ENCODE measurements around the gene SLC37A1. TPM values are rescaled to one million over a fixed set of nuclear protein-coding genes. Genes with fewer than 3 reads are reported as not detected.

Gene SLC37A1
- total and polyA plus RNA-seq, 9 of the 15 experiments (the other 6 are each of a cell fraction or from before 2014, with no cell fraction given) = 0.06 to 3.4 (median 0.40) TPM

- ChIA-PET POLR2A (interaction anchor here (0.8 to 1.8 kb wide), 2 partner anchors 11 to 66 kb away, joined by 3 to 7 read pairs; partner anchors contain the start of gene UBASH3A), CTCF (ENCODE audit: low intra/inter-chr PET ratio) (no interaction called here)
- Histone ChIP-seq H3K79me2 (ENCODE audit: control insufficient read depth, insufficient read depth, low read length) (no peaks in the 10 kb centered on the region), H4K20me1 (replicated peaks; ENCODE audit: control insufficient read depth, insufficient read depth, low read length) (no peaks in the 10 kb centered on the region), H3K27ac (ENCODE audit: extremely low read depth, low read depth, low read length) (no peak overlapping the region), H3K9me1 (ENCODE audit: control insufficient read depth, insufficient read depth, low read length) (no peaks in the 10 kb centered on the region), H3K4me1 (replicated peaks in 1 of 2; ENCODE audit: control insufficient read depth in 2 of 2, insufficient read depth in 2 of 2, low read length in 2 of 2) (peaks cover 29 to 33% of the 10 kb centered on the region in 2 experiments), H2AFZ (ENCODE audit: low read depth, low read length) (no peak overlapping the region), H3K9me3 (replicated peaks; ENCODE audit: control insufficient read depth, insufficient read depth, low read depth, low read length) (no peaks in the 10 kb centered on the region), H3K9ac (ENCODE audit: insufficient read depth in 1 of 2, low read depth in 2 of 2, low read length in 2 of 2) (no peak overlapping the region), H3K27me3 (ENCODE audit: control insufficient read depth in 2 of 2, insufficient read depth in 2 of 2, low read length in 2 of 2) (peaks cover 21 to 26% of the 10 kb centered on the region in 2 experiments), H3K4me3 (no peak overlapping the region), H3K36me3 (ENCODE audit: control insufficient read depth, insufficient read depth, low read length) (no peaks in the 10 kb centered on the region), H3K4me2 (ENCODE audit: insufficient read depth, low read length) (no peak overlapping the region)
- in situ Hi-C loops (cut with MboI) (loop anchor here (5.0 kb wide), 1 partner anchor 58 kb away; no protein-coding TSS in a partner anchor), intact Hi-C loops (cut with micrococcal nuclease) (loop anchor here (5.0 kb wide), 1 partner anchor 68 kb away; no protein-coding TSS in a partner anchor)
- ATAC-seq (no peak), FAIRE-seq (no peak), DNase-seq (ENCODE audit: extremely low read depth in 1 of 4, low spot score in 3 of 4) (no peak)
- BruUV-seq (replicated peaks) = no TSS peak
- 0% methylated on average over 2 of the region's 2 CpGs for WGBS (ENCODE audit: insufficient coverage, low coverage, missing lambda C conversion rate)
- TF ChIP-seq GTF3C2 (IDR thresholded peaks at IDR 0.05; ENCODE audit: borderline replicate concordance, extremely low read depth, insufficient read length) = no peak
- no peak for TF ChIP-seq CHAMP1 (IDR thresholded peaks at IDR 0.05)
- TF ChIP-seq ZNF282 (CRISPR knock-in tag; IDR thresholded peaks at IDR 0.05) = no peak
- TF ChIP-seq TAF15 (IDR thresholded peaks at IDR 0.05; ENCODE audit: low read depth, low read length) = no peak
- no peak for TF ChIP-seq WHSC1 (IDR thresholded peaks at IDR 0.05; ENCODE audit: low read length)
- no peak for TF ChIP-seq FOS (IDR thresholded peaks at IDR 0.05; ENCODE audit: extremely low read depth, insufficient read length)
- no peak for TF ChIP-seq TFAM (CRISPR knock-in tag; conservative IDR thresholded peaks at IDR 0.05)
- TF ChIP-seq BRCA1 (IDR thresholded peaks at IDR 0.05) = no peak
- TF ChIP-seq BRCA1 (CRISPR knock-in tag; IDR thresholded peaks at IDR 0.05) = no peak
- no peak for TF ChIP-seq ZNF384 (IDR thresholded peaks at IDR 0.05; ENCODE audit: low read depth, low read length)
- no peak for TF ChIP-seq PREB (CRISPR knock-in tag; IDR thresholded peaks at IDR 0.05)
- TF ChIP-seq BMI1 (IDR thresholded peaks at IDR 0.05; ENCODE audit: low read length) = no peak
- no peak for TF ChIP-seq MYBL2 (IDR thresholded peaks at IDR 0.05; ENCODE audit: low read depth)
- TF ChIP-seq MYBL2 (CRISPR knock-in tag; IDR thresholded peaks at IDR 0.05; ENCODE audit: borderline replicate concordance) = no peak
- TF ChIP-seq ZBTB2 (IDR thresholded peaks at IDR 0.05) = no peak
- TF ChIP-seq MCM7 (IDR thresholded peaks at IDR 0.05) = no peak
Observed at GRCh38 chr21:42469272-42469671, 44.4 kb upstream of the SLC37A1 start.

Data from K562 (cell line).